Measurements from ENCODE around the gene SLC4A1. TPM values are rescaled to one million over a fixed set of nuclear protein-coding genes. Genes with fewer than 3 reads are reported as not detected.

Gene SLC4A1
- total RNA-seq, 2 experiments from 2014 or later, result not detected

DNA sequence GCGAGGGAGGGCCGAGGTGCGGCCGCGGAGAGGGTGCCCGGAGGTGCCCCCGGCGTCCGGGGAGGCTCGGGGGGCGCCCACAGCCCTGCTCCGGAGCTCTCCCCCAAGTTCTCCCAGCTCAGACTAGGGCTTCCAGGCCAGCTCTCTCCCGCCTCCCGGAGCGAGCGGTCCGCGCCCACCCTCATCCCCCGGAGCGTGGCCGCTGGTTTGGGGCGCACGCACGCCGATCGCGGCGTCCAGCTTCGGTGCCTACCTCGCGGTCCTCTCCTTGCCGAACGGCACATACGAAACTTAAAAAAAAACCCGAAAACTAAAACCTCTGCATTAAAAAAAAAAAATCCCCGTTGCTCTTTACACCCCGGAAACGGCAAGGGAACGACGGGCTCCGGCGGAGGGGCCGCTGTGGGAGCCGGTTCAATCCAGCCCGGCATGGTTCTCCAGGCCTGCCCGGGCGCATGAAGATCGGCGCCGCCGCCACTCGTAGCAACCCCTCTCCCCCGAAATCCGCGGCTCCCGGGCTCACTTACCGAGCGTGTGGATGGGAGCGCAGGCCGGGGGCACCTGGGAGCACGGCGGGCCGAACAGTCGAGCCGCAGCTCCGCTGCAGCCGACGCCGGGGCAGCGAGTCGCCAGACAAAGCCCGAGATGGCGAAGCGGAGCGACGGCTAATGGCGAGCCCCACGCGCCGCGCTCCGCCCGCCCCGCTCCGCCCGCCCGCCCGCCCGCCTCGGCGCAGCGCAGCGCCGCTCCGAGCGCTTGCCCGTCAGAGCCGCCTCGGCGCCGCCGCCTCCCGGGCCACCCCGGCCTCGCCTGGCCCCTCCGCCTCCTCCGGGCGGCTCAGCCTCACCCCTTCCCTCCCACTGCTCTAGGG lies 47.5 kb downstream of the SLC4A1 start:
- Mint-ChIP-seq H3K27ac (peak overlapping the region; percentile 97), H3K4me1 (peaks cover 33% of the 10 kb centered on the region), H3K9me3 (no peaks in the 10 kb centered on the region), H3K36me3 (ENCODE audit: low read depth) (peaks cover 26% of the 10 kb centered on the region), H3K4me3 (peak overlapping the region; percentile 85), H3K27me3 (no peaks in the 10 kb centered on the region)
- POLR2A ChIA-PET, result interaction anchor here (0.6 to 18.0 kb wide), 21 partner anchors 9 to 1005 kb away, joined by 3 to 504 read pairs (median 4); partner anchors contain the start of genes ATXN7L3, GRN, HDAC5 and NMT1
- CTCF ChIA-PET, result interaction anchor here (0.7 to 4.4 kb wide), 13 partner anchors 10 to 276 kb away, joined by 3 to 47 read pairs (median 6); partner anchors contain the start of genes FAM171A2, GRN and TMUB2
- DNase-seq, result peak; percentile 63

DNA sequence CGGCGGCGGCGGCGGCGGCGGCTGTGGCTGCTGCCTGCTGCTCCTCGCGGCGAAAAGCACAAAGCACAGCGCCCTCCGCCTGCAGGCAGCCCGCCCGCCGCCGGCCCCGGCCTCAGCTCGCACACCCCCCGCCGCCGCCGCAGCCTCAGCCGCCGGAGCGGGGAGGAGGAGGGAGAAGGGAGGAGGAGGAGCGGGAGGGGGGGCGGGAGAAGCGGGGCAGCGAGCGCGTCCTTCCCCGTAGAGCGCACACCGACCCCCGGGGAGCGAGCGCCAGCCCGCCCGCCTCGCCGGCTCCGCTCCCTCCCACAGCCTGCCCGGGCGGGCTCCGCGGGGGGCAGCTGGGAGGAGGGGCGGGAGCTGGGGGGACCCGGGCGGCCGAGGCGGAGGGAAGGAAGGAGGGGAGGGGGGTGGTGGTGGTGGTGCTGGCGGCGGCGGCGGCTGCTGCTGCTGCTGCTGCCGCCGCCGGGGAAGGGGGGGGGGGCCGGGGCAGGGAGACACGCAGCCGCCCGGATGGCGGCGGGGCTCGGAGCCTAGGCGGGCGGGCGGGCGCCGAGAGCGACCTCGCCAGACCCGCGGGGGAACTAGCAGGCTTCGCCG lies 48.2 kb downstream of the SLC4A1 start, which contains the start of gene UBTF:
Gene UBTF (minus strand): TSS at position 60 of the 597 bp plus-strand sequence. CDS start 1,446 bp downstream, outside the sequence.
- Mint-ChIP-seq H3K9me3 (no peaks in the 10 kb centered on the region), H3K27ac (peak within 1 kb of the TSS; percentile 97), H3K4me1 (peaks cover 40% of the 10 kb centered on the region), H3K4me3 (peak within 1 kb of the TSS; percentile 90), H3K36me3 (ENCODE audit: low read depth) (peaks cover 33% of the 10 kb centered on the region), H3K27me3 (no peaks in the 10 kb centered on the region)
- POLR2A ChIA-PET, result interaction anchor here (0.6 to 18.0 kb wide), 17 partner anchors 8 to 1006 kb away, joined by 3 to 504 read pairs (median 3); partner anchors contain the start of genes ATXN7L3, GRN, HDAC5 and NMT1
- peak; percentile 67 for DNase-seq
- CTCF ChIA-PET, result interaction anchor here (0.7 to 4.4 kb wide), 6 partner anchors 9 to 276 kb away, joined by 3 to 47 read pairs (median 5); partner anchors contain the start of gene TMUB2

DNA sequence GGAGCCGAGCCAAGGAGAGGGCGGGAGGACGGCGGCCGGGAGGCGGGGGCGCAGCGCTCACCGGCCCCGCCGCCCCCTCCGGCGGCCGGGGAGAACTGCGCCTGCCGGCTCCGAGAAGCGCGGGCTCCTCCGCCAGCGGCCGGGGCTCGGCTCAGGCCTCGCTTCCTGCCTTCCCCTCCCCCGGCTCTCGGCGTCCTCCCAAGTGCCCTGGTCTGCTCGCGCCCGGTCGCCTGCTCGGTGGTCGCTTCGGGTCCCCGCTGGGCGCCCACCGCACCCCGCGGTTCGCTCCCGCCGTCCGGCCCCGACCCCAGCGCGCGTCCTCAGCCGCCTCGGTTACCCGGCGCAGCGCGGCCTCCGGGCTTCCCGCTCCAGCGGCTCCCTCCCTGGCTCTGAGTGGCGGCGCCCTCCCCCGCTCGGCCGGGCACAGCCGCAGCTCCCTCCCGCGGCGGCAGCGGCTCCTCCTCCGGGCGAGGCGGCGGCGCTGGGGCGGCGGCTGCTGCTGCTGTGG lies 48.8 kb downstream of the SLC4A1 start:
- Mint-ChIP-seq H3K36me3 (ENCODE audit: low read depth) (peaks cover 39% of the 10 kb centered on the region), H3K4me3 (peak overlapping the region; percentile 13), H3K4me1 (peaks cover 42% of the 10 kb centered on the region), H3K27ac (no peak overlapping the region), H3K9me3 (no peaks in the 10 kb centered on the region), H3K27me3 (no peaks in the 10 kb centered on the region)
- CTCF ChIA-PET, result interaction anchor here (1.4 to 4.4 kb wide), 5 partner anchors 9 to 135 kb away, joined by 4 to 47 read pairs (median 11); partner anchors contain the start of gene TMUB2
- DNase-seq, result peak; percentile 75
- POLR2A ChIA-PET, result interaction anchor here (1.1 to 18.0 kb wide), 8 partner anchors 8 to 1006 kb away, joined by 3 to 504 read pairs (median 4); partner anchors contain the start of genes ATXN7L3, HDAC5, SLC25A39 and TMUB2

DNA sequence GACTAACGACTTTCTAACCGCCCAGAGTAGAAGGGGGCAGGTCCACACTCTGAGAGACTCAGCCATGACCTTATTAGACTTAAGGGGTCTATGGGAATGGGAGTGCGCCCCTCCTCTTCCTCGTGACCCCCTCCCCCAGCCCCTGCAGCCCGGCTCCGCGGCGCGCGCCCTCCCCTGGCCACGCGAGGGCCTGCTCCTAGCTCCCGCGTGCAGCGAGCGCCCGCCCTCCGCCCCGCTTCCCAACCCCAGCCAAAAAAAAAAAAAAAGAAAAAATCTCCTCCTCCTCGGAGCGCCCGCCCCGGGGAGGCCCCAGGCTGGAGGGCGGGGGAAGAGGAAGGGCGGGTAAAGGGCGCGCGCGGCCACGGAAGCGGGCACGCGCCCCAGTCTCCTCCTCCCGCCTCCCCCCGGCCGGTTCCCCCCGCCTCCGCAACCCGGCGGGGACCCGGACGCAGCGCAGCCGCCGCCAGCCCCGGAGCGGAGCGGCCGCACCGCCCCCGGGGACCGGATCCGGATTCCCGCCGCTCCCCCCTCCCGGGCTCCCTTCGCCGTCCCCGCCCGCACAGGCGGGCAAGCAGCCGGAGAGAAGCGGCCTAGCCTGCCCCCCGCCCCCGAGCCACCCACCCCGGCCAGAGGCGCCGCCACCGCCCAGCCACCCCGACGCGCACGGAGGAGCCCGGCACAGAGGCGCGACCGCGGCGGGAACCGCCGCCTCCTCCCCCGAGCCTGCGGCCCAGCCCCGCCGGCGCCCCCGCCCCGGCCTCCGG lies 49.4 kb downstream of the SLC4A1 start:
- CTCF ChIA-PET, result interaction anchor here (0.6 to 4.4 kb wide), 13 partner anchors 8 to 321 kb away, joined by 3 to 47 read pairs (median 6); partner anchors contain the start of genes TMEM101 and TMUB2
- Mint-ChIP-seq H3K36me3 (ENCODE audit: low read depth) (peaks cover 45% of the 10 kb centered on the region), H3K4me3 (peak overlapping the region; percentile 90), H3K4me1 (peaks cover 47% of the 10 kb centered on the region), H3K9me3 (no peaks in the 10 kb centered on the region), H3K27me3 (no peaks in the 10 kb centered on the region), H3K27ac (peak overlapping the region; percentile 81)
- peak; percentile 89 for DNase-seq
- POLR2A ChIA-PET, result interaction anchor here (0.5 to 18.0 kb wide), 6 partner anchors 9 to 851 kb away, joined by 3 to 504 read pairs (median 7); partner anchors contain the start of genes ATXN7L3, SLC25A39 and TMUB2

DNA sequence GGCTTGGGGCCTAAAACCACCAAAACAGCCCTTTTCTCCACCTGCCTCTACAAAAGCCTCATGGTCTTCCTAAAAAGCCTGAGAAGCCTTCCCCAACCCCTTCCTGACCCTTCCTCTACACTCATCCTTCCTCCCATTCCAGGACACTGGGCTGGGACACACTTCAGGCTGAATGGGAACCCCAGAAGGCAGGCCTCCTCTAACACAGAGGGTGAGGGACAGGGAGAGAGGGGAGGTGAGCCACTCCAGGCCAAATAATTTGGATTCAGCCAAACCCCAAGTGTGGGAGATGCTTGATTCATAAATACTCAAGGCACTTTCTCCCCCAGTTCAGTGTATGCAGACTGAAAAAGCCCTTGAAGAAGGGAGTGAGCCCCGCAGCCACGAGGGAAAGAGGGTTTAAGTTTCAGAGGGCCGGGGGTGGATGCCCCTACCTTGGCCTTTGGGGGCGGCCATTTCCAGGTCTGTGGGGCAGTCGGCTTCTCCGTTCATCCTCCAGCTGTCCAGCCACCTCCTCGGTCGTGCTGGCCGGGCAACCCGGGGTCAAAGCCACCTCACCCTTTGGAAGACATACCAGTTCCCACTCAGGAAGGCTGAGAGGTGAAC lies 50.1 kb downstream of the SLC4A1 start:
- CTCF ChIA-PET, result interaction anchor here (0.6 to 4.4 kb wide), 14 partner anchors 7 to 320 kb away, joined by 3 to 47 read pairs (median 6); partner anchors contain the start of genes GRN, TMEM101 and TMUB2
- Mint-ChIP-seq H3K4me1 (peaks cover 47% of the 10 kb centered on the region), H3K27me3 (no peaks in the 10 kb centered on the region), H3K9me3 (no peaks in the 10 kb centered on the region), H3K27ac (peak overlapping the region; percentile 81), H3K4me3 (peak overlapping the region; percentile 90), H3K36me3 (ENCODE audit: low read depth) (peaks cover 52% of the 10 kb centered on the region)
- peak; percentile 45 for DNase-seq
- POLR2A ChIA-PET, result interaction anchor here (0.5 to 18.0 kb wide), 6 partner anchors 8 to 850 kb away, joined by 3 to 504 read pairs (median 8); partner anchors contain the start of genes ATXN7L3, HDAC5, SLC25A39 and TMUB2

DNA sequence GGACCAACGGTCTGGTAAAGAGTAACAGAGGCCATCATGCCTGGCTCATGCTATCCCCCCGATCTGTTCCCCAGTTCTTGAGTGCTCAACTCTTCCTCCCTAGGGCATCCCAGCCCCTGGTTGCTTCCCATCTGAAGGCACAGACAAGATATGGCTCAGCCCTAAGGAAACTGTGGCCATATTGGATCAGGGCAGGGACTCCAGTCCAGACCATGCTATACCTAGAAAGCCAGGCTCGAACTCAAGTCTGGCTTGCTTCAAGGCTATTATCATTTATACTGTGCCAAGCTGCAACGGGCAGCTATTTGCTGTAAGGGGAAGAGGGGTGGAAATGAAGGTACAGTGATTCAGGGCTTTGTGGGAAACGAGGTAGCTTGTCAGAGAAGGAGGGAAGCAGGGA lies 51.2 kb downstream of the SLC4A1 start:
- no peak for DNase-seq
- Mint-ChIP-seq H3K4me1 (peaks cover 41% of the 10 kb centered on the region), H3K36me3 (ENCODE audit: low read depth) (peaks cover 54% of the 10 kb centered on the region), H3K27me3 (no peaks in the 10 kb centered on the region), H3K4me3 (peak overlapping the region; percentile 90), H3K9me3 (no peaks in the 10 kb centered on the region), H3K27ac (peak overlapping the region; percentile 81)
- CTCF ChIA-PET, result interaction anchor here (0.9 to 3.8 kb wide), 6 partner anchors 9 to 129 kb away, joined by 4 to 31 read pairs (median 4); partner anchors contain the start of genes ATXN7L3, GRN and TMUB2
- POLR2A ChIA-PET, result interaction anchor here (0.7 to 18.0 kb wide), 9 partner anchors 22 to 1100 kb away, joined by 3 to 504 read pairs (median 3); partner anchors contain the start of genes ATXN7L3, HDAC5, MAP3K14 and SLC25A39

DNA sequence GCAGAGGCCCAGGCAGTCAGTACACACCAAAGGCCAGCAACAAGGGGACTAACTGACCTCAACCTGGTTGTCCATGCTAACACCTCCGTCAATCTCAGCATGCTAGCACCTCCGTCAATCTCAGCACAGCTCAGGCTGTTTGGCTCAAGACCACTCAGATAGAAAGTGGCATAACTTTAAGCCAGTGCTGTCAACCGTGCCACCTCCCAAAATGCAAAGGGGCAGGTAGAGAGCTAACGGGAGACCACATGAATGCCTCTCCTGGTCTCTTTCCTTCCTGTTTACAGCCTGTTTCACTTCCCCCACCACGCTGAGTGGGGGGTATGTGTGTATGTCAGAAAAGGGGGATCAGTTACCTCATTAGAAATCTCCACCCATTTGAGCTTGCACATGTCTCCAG lies 51.8 kb downstream of the SLC4A1 start:
- Mint-ChIP-seq H3K9me3 (no peaks in the 10 kb centered on the region), H3K4me3 (peak overlapping the region; percentile 90), H3K27ac (peak overlapping the region; percentile 81), H3K27me3 (no peaks in the 10 kb centered on the region), H3K36me3 (ENCODE audit: low read depth) (peaks cover 58% of the 10 kb centered on the region), H3K4me1 (peaks cover 46% of the 10 kb centered on the region)
- DNase-seq, result peak; percentile 52
- POLR2A ChIA-PET, result interaction anchor here (0.7 to 18.0 kb wide), 10 partner anchors 21 to 1101 kb away, joined by 3 to 504 read pairs (median 3); partner anchors contain the start of genes ATXN7L3, HDAC5, MAP3K14 and SLC25A39
- CTCF ChIA-PET, result interaction anchor here (0.9 to 3.8 kb wide), 5 partner anchors 9 to 129 kb away, joined by 4 to 31 read pairs (median 4); partner anchors contain the start of genes ATXN7L3 and GRN

DNA sequence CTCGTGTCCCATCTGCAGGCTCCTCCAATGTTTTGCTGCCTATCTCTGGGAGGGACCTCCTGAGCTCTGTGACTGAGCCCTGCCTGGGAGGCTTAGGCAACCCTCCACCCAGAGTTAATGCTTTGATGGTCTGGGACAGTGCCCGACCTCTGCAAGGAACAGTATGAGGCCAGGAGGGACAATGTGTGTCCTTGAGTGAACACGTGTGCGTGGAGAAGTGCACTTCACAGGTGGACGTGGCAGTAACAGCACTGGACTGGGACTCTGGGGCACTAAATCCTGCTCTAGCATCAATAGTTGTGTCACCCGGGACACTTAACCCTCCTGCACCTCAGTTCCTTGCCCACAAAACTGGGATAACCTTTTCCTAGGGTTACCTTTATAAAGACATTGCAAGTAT lies 53.0 kb downstream of the SLC4A1 start:
- H3K9me3 Mint-ChIP-seq, result no peaks in the 10 kb centered on the region
- DNase-seq, result no peak
- ChIA-PET POLR2A (interaction anchor here (1.2 to 18.0 kb wide), 3 partner anchors 20 to 109 kb away, joined by 3 to 504 read pairs (median 117); partner anchors contain the start of genes ATXN7L3, SLC25A39 and TMUB2), CTCF (interaction anchor here (1.5 kb wide), 1 partner anchor 11 kb away, joined by 3 read pairs; no protein-coding TSS in a partner anchor)
- peak overlapping the region; percentile 36 for H3K4me3 Mint-ChIP-seq
- H3K27ac Mint-ChIP-seq, result peak overlapping the region; percentile 81
- no peaks in the 10 kb centered on the region for H3K27me3 Mint-ChIP-seq
- H3K36me3 Mint-ChIP-seq (ENCODE audit: low read depth), result peaks cover 59% of the 10 kb centered on the region
- H3K4me1 Mint-ChIP-seq, result peaks cover 52% of the 10 kb centered on the region

DNA sequence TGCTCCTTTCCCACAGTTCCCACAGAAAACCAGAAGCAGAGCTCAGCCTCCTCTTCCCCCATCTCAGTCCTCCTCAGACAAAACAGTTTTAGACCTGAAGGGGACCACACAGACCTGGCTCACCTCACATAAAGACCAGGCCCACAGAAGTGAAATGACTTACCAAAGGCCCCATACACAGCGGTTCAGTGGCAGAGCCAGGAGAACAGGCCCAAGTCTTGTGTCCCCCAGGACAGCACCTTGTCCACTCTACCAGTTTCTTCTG lies 53.8 kb downstream of the SLC4A1 start:
- H3K27me3 Mint-ChIP-seq, result no peaks in the 10 kb centered on the region
- H3K9me3 Mint-ChIP-seq, result no peaks in the 10 kb centered on the region
- H3K4me1 Mint-ChIP-seq, result peaks cover 60% of the 10 kb centered on the region
- H3K4me3 Mint-ChIP-seq, result no peak overlapping the region
- H3K36me3 Mint-ChIP-seq (ENCODE audit: low read depth), result peaks cover 66% of the 10 kb centered on the region
- no peak for DNase-seq
- POLR2A ChIA-PET, result interaction anchor here (8.5 to 18.0 kb wide), 2 partner anchors 19 to 110 kb away, joined by 117 to 504 read pairs; partner anchors contain the start of genes ATXN7L3, SLC25A39 and TMUB2
- peak overlapping the region; percentile 55 for H3K27ac Mint-ChIP-seq
- CTCF ChIA-PET, result interaction anchor here (1.5 kb wide), 1 partner anchor 10 kb away, joined by 3 read pairs; no protein-coding TSS in a partner anchor

DNA sequence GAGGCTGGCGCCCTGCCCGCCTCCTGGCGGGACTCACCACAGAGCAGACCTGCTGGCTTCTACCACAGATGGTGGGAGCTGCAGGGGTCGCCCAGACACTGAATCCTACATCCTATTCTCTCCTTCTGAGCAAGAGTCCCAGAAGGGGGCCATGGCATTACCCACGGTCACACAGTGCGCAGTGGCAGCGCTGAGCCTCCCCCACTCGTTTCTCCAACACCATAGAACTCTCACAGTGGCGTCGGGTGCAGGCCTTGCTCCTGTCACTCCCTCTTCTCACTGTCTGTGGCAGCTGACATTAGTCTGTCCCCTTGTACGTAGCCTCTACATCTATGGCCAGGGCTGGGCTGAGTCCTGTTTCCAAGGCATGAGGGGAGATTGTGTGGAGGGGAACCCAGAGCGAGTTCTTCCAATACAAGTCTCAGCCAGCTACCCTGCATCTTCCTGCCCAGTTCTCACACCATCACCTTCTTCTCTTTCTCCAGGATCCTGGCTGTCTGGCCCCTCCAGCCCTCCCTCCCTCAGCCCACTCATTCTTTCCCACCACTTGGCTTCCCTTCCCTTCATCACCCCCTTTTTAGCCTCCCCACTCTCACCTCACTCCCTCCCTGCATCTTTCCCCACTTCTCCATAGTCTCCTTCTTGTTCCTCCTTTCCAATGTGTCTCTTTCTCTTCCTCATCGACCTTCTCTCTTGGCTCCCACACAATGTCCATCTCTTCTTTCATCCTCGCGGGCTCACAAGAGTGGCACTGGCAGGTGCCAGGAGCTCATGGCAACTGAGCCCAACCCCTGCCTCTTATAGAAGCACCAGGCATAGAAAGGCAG lies 54.3 kb downstream of the SLC4A1 start:
- peak overlapping the region; percentile 55 for H3K27ac Mint-ChIP-seq
- no peaks in the 10 kb centered on the region for H3K9me3 Mint-ChIP-seq
- no peaks in the 10 kb centered on the region for H3K27me3 Mint-ChIP-seq
- peaks cover 63% of the 10 kb centered on the region for H3K4me1 Mint-ChIP-seq
- H3K36me3 Mint-ChIP-seq (ENCODE audit: low read depth), result peaks cover 68% of the 10 kb centered on the region
- H3K4me3 Mint-ChIP-seq, result no peak overlapping the region
- ChIA-PET POLR2A (interaction anchor here (4.9 to 18.0 kb wide), 2 partner anchors 7 to 19 kb away, joined by 67 to 504 read pairs; partner anchors contain the start of genes ATXN7L3, TMUB2 and UBTF), CTCF (interaction anchor here (1.0 to 1.5 kb wide), 2 partner anchors 10 kb away, joined by 3 read pairs; no protein-coding TSS in a partner anchor)
- DNase-seq, result no peak

All from activated CD4-positive, alpha-beta memory T cell treated with anti-CD3 and anti-CD28 coated beads, Interleukin-2, amount 10 ng/mL, durations not matched to agents 7 days and 5 days (primary cell).